ENCODE results near the gene CDH5.

- TF ChIP-seq CTCF (conservative IDR thresholded peaks at IDR 0.05; ENCODE audit: low read depth, low read length) (no peak), EZH2 (IDR thresholded peaks at IDR 0.05; ENCODE audit: borderline replicate concordance, low read depth, low read length, poor library complexity, severe bottlenecking) (no peak)
These were observed 37.1 kb downstream of the CDH5 start for GRCh38 chr16:66403531-66404145.

Measured in A673 (cell line).